Measurements from ENCODE around the gene CTRB1.
"Not testable (repeated sequence)": the region's sequence is repeated elsewhere in the genome, so short reads cannot be mapped to it uniquely, and the experiment has no call there.

The CTRB1 gene

DNA sequence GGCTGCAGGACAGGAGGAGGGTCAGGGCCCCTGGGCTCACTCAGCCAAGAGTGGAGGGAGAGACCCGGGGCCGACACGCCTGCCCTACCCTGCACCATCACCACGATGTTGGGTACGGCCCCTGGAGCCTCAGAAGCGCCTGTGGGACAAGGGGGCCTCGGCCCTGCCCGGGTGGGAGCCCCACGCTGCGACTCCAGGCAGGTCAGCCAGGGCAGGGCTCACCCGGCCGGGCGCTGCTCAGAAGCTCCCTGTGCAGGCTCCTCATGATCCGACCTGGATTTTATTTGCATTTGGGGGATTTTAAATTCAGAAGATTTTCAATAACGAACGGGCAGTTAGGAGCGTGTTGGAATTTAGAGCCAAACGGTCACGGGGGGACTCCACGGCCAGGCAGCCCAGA, 13.9 kb upstream of the CTRB1 start:
- DNase-seq, result not testable (repeated sequence)

DNA sequence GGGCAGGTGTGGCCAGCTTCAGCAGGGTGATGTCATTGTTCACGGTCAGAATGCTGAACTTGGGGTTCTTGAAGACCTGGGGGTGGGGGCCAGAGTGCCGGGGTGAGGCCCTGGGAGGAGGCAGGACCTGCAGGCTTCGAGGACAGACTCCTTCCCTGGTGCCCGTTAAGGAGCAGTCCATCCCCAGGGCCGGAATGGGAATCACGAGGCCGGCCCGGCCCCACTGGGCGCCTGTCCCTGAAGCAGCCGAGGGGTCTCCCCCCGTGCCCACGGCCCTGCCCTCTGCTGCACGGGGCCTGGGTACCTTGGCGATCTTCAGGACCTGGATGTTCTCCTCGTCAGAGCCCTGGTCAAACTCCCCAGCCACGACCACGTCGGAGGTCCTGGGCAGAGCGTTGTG, 13.3 kb upstream of the CTRB1 start:
- not testable (repeated sequence) for DNase-seq

DNA sequence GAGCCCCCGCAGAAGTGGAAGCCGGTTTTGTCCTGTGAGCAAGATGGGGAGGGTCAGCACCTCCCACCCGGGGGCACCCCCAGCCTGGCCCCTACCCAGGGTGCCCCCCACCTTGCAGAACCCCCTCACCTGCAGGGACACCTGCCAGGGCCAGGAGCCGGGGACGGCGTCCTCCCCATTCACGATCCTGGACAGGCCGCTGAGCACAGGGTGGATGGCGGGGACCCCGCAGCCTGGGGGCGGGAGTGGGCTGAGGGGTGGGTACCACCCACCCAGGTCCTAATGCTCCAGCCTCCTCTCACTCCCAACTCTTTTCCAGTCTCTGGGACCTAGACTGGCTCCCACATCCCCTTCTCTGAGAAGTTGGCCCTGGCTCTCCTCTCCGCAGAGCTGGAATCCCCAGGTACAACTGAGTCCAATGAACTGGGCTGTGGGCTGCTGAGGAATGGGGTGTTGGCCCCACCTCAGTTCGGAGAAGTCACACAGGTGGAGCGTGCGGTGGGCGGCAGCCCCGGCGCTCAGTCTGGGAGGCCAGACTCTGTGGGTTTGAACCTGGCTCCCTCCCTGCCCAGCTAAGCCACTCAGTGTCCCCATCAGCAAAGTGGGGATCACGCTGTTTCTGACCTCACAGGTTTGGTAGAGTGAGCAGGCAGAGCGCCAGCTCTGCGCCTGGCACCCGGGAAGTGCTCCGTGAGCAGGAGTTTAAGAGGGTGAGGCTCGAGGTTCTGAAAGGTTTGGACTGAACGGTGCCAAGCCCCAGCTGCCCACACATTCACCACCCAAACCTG, 12.6 kb upstream of the CTRB1 start:
- DNase-seq, result not testable (repeated sequence)

DNA sequence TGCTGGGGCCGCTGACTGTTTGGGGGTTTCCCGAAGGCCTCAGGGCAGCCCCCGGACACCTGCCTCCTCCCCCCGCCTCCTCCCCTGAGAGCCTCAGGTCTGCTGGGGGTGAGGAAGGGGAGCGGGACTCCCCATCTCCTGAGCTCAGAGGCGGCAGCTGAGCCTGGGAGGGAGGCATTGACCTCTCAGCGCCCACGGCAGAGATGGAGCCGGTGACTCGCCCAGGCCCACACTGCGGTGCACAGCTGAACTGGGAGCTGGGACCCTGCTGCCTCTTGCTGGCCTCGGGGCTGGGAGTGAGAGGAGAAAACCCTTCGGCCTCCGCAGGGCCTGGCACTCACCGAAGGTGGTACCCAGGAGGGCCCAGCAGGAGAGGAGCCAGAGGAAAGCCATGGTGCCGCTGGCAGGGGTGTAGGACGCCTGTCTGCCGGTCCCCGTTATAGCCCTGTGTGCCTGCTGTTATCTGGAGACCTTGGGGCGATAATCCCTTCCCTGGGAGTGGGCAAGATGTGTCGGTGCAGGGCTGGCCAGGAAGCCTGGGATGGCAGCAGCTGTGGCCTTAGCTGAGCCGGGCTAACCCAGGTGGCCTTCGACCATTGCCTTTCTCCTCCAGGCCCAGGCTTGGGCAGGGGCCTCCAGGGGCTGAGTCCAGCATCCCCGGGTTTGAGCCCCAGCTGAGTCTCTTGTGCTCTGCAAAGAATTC, 11.9 kb upstream of the CTRB1 start, which contains the start of gene CTRB2:
Gene CTRB2 (minus strand): TSS at position 413 of the 703 bp plus-strand sequence. CDS start 20 bp downstream, at position 393.
- no peak for DNase-seq

DNA sequence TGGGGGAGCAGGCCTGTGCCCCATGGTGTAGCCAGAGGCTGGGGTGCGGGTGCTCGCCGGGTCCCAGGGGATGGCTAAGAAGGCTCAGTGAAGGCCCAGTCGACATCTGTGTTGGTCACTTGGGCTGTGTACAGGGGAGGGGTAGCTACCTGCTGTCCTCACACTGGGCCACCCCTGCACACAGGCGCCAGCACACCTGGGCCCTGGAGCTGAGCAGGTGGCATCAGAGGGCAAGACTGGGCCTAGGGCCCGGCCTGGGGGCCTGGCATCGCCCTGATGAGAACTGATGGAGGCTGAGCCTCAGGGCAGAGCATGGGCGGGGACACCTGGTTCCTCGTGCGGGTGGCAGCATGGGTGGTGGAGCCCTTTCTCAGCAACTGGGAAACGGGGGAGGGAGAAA, 11.0 kb upstream of the CTRB1 start:
- DNase-seq, result no peak

DNA sequence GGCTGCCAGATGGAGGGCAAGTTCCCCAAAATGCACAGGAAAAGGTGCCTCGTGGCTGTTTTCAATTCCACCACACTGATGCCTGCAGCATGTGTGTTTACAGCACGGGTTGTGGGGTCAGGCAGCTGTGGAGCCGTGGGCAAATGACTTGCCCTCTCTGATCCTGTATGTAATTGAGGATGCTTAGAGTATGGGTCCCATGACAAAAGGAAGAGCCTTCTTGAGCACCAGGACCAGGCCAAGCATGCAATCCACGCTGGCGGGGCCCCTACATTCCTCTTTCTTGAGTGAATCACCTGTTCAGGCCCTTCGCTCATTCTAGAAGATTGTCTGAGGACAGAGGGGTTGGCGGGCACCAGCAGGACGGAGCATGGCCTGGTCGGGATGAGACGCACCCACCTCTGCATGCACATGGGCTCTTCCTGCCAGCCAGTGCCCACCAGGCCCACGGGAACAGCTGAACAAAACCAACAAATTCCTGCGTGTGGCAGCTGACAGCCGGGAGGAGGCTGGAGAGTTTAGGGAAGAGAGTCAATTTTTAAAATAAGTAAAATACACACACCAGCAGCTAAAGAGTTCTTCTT, 10.5 kb upstream of the CTRB1 start:
- DNase-seq, result no peak

DNA sequence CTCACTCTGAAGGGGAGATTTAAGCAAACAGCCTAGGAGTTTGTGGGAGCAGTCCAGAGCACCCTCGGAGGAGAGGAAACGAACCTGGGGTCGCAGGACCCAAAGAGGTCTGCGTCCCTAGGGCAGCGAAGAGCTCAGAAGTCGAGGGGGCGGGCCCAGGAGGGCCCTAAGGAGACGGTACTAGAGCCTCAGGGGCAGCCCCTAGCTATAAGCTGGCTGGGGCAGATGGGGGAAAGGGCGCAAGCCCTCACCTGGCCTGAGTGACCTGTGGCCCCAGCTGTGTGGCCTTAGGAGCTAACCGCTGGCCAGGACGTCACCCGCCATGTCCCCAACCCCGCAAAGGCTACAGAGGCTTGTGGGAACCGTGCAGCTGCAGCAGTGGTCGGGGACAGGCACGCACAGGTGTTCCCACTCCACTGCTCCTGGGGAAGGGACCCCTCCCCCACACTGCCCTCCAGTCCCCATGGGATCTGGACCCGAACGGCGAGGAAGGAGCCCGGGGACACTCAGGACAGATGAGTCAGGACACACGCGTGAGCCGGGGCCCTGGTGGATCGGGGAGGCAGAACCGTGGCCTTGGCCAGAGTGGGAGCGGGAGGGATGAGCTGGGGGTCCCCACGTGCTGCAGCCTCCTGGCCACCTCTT, 9.8 kb upstream of the CTRB1 start:
- no peak for DNase-seq

DNA sequence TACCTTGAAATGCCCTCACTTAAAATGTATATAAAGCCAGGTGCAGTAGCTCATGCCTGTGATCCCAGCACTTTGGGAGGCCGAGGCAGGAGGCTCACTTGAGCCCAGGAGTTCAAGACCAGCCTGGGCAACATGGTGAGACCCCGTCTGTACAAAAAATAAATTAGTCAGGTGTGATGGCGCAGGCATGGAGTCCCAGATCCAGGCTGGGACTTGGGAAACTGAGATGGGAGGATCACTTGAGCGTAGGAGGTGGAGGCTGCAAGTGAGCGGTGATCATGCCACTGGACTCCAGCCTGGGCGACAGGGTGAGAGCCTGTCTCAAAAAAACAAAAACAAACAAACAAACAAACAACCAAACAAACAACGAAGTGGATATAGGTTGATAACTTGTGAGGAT, 9.3 kb upstream of the CTRB1 start:
- DNase-seq, result not testable (repeated sequence)

DNA sequence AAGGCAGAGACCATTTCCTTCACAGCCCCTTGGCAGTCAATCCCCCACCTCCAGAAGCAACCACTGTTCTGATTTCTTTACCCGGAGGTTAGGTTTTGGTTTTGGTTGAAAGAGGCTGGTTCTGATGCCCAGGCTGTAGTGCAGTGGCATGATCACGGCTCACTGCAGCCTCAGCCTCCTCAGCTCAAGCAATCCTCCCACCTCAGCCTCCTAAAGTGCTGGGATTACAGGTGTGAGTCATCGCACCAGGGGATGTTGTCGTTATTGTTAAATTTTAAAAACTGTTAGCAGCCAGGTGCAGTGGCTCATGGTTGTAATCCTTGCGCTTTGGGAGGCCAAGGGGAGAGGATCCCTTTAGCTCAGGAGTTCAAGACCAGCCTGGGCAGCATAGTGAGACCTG, 8.8 kb upstream of the CTRB1 start:
- no peak for DNase-seq

DNA sequence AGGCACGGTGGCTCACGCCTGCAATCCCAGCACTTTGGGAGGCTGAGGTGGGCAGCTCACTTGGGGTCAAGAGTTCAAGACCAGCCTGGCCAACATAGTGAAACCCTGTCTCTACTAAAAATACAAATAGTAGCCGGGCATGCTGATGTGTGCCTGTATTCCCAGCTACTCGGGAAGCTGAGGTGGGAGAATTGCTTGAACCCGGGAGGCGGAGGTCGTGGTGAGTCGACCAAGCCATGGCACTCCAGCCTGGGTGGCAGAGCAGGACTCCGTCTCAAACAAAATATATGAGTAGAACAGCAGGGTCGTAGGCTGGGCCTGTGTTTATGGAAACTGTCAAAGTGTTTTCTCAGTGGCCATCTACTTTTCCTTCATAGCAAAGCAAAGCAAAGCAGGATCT, 7.5 kb upstream of the CTRB1 start:
- DNase-seq, result not testable (repeated sequence)

DNA sequence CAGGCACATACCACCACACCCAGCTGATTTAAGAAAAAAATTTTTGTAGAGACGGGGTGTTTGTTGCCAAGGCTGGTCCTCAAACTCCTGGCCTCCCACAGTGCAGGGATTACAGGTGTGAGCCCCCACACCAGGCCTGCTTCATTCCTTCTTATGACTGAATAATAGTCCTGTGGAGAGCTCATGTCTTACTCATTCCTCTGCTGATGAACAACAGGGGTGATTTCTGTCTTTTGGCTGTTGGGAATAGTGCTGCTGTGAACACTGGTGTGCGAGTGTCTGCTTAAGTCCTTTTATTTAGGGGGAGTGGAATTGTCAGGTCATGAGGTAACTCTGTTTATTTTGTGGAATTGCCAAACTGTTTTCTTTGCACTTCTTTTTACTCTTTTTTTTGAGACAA, 2.7 kb upstream of the CTRB1 start:
- DNase-seq, result no peak

DNA sequence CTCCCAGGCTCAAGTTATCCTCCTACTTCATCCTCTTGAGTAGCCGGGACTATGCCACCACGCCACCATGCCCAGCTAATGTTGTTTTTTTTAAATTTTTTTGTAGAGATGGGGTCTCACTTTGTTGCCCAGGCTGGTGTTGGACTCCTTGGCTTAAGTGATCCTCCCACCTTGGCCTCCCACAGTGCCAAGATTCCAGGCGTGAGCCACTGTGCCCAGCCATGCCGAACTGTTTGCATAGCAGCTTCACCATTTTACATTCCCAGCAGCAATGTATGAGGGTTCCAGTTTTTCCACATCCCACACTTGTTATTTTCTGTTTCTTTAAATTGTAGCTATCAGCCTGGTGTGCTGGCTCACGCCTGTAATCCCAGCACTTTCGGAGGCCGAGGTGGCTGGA, 2.2 kb upstream of the CTRB1 start:
- DNase-seq, result no peak

DNA sequence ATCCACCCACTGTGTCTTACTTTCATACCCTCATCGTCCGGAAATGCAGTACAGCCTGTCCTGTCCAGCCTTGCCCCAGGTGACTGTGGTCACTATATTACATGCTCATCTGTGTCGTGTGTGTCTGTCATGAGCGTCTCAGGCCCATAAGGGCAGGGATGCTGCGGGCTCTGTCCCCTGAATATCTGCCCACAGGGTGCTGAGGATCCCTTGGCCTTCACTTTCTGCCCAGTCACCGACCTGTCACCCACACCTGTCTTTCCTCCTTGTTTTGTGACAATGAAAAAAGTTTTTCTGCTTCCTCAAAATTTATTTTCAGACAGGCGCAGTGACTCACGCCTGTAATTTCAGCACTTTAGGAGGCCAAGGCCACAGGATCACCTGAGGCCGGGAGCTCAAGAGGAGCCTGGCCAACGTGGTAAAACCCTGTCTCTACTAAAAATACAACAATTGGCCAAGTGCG, 1.4 kb upstream of the CTRB1 start:
- DNase-seq, result no peak

DNA sequence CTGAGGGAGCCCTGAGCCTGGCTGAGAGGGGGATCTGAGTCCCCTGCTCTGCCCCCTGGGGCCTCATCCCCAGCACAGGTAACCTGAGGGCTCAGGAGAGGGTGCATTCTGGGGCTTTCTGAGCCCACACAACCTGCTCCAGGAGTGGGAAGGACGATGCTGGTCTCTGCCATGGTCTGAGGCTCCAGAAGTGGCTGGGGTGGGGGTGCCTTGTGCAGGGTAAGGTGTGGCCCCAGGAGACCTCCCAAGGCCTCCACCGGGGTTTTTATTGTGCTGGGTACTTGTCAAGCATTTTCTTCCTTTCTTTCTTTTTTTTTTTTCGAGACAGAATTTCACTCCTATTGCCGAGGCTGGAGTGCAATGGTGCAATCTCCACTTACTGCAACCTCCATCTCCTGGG, 300 bp downstream of the CTRB1 start:
- no peak for DNase-seq

DNA sequence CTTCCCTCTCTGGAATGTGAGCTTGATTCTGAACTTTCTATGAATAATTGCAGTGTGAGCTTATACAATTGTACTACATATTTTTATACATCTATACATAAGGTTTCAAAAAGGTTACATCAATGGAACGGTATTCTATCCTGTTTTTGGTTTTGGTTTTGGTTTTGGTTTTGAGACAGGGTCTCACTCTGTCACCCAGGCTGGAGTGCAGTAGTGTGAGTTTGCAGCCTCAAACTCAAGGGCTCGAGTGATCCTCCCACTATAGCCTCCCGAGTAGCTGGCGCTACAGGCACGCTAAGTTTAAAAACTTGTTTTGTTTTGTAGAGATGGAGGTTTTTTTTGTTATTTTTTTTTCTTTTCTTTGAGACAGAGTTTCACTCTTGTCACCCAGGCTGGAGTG, 1.1 kb downstream of the CTRB1 start:
- no peak for DNase-seq

DNA sequence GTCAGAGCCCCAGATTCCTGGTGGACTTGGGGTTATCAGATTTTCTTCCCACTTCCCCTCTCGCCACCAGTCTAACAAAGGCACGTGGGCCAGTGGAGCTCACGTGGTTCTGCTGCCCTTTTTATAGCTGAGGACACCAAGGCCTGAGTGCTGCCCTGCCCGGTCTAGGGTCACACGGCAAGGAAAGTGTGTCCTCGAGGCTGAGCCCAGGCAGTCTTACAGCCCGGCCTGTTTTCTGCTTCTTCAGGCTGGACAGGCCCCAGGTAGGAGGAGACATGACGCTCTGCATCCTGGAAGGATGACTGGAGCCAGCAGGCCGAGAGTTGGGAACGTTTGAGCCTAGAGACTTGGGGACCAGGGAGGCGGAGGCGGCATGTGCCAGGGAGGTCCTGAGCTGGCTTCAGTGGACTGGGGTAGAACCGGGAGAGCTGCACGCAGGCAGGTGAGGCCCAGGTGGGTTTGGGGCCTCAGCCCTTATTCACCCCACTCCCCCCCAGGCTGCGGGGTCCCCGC, 3.5 kb downstream of the CTRB1 start:
- DNase-seq, result no peak

DNA sequence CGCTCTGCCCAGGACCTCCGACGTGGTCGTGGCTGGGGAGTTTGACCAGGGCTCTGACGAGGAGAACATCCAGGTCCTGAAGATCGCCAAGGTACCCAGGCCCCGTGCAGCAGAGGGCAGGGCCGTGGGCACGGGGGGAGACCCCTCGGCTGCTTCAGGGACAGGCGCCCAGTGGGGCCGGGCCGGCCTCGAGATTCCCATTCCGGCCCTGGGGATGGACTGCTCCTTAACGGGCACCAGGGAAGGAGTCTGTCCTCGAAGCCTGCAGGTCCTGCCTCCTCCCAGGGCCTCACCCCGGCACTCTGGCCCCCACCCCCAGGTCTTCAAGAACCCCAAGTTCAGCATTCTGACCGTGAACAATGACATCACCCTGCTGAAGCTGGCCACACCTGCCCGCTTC, 4.3 kb downstream of the CTRB1 start:
- not testable (repeated sequence) for DNase-seq

DNA sequence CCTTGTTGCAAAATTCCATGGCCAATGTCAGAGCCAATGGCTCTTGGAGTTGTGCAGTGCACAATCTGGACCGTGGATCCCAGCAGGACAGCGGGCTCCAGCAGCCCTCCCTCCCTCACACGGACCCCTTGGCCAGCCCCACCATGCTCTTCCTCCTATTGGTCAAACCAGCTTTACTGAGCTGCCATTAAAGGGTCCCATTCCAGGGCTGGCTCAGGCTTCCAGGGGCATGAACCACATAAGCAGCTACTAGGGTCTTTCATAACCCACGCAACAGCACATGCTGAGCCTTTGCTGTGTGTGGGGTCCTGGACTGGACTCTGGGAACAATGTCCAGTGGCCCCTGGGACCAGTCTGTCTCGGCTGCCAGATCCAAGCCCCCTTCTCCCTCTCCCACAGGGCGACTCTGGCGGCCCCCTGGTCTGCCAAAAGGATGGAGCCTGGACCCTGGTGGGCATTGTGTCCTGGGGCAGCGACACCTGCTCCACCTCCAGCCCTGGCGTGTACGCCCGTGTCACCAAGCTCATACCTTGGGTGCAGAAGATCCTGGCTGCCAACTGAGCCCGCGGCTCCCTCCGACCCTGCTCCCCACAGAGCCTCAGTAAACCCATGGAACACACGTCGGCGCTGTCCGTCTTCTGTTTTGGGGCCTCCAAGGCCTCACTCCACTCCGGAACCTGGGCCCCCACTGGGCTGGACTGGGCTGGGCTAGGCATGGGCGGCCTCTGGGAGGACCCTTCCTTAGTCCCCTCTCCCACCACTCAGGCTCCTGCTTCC, 5.7 kb downstream of the CTRB1 start:
- DNase-seq, result no peak

DNA sequence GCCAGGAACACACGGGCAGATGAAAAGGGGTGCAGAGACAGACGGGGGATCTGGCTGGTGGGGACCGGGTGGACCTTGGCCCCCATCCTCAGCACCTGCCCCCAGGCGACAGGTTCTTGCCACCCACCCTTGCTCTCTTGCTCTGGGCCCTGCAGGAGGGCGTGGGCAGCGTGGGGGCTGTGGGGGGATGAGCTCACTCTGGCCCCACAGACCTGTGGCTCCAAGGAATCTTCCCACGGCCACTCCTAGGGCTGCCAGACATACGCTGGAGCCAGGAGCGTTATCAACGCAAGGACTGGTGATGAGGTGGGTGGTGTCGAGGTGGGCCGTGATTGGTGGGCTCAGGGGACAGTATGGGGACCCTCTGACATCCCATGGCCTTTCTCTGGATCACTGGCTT, 6.3 kb downstream of the CTRB1 start:
- no peak for DNase-seq

DNA sequence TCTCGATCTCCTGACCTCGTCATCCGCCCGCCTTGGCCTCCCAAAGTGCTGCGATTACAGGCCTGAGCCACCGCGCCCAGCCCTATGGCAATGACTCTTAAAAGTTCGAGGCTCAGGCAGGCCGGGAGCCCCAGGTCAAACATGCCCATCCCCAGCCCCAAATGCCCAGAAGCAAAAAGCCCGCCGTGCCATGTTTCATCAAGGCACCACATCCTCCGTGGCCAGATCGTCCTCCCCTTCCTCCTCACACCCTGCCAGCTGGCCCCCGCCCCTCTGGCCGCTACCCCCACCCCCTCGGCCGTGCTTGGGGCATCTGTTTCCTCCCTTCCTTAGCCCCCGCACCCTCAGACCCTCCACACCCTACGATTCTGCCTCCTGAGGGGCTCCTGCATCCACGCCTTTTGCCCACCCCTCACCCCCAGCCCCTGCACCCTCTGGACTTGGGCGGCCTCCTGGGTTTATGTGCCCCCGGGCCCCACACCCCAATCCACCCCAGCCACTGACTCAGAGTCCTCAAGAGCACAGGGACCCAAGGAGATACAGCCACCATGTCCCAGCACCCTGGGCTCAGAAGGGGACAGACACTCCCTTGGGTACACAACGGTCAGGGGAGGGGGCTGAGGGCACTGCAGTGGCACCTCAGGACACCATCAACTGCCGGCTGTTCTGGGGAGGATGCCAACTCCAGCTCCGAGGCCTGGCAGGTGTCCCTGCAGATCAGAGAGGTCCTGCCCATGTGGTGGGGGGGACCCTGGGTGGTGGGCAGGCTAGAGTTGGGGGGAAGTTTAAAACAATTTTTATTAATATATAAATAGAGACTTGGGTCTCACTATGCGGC, 7.1 kb downstream of the CTRB1 start:
- DNase-seq, result no peak

DNA sequence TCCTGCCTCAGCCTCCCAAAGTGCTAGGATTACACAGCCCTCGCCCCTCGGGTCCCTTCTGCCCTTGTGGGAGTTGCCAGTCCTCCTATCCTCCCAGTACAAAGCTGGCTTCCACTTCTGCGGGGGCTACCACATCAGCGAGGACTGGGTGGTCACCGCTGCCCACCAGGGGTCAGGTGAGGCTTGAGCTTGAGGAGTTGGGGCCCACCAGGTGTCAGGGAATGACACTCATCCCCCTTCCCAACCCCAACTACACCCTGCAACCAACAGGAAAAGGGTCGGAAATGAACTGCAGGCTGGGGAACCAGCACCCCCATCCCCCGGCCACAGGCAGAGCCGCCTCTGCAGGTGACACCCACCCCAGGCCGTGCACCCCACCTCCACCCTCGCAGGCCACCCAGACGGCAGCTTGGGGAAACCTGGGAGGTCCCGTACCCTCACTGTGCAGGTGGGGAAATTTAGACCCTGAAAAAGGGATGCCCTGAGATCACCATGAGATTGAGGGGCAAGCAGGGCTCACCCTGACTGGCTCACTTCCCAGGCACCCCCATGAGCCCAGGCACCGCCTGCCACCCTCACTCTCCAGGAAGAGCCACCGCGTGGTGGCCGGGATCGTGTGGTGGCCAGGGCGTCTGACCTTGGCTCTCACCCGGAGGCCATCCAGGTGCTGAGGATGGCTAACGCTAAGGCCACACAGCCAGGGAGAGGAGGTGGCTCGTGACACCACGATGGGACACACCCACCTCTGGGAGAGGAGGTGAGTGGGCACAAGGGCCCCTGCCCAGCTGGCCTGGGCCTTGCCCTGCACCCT, 8.0 kb downstream of the CTRB1 start:
- DNase-seq, result no peak

Measured in DMS79 treated with DMSO at 0.1 percent for 48 hours (cell line).